GM13977 (cell line): Measurements from ENCODE around the gene AGMO.

Source experiments
- DNase-seq: peaks from one replicate; pipeline ENCODE4 v3.0.0; 2012; ENCODE audit warnings: low spot score
- CTCF ChIP-seq: IDR thresholded peaks from 2 replicates; pipeline ENCODE4 v1.5.1; 2012; ENCODE audit warnings: mild to moderate bottlenecking, control low read depth; ENCODE audit not compliant: insufficient read depth; ENCODE audit errors: extremely low read depth, missing control alignments
- in situ Hi-C: fragments of 300-500 bp; cut with MboI; formaldehyde crosslinking; loops from one replicate; pipeline ENCODE4 v1.12.0; 2022; ENCODE audit warnings: low sequenced_read_pairs, low pct_unique_long_range_greater_than_20kb, mixed read lengths, inconsistent platforms; ENCODE audit not compliant: unreplicated experiment

Gene AGMO

GRCh38 chr7:15245831-15246230 lies 316.0 kb downstream of the AGMO start:
- in situ Hi-C loops = no loop called here
- TF ChIP-seq CTCF = no peak
- DNase-seq = no peak

GRCh38 chr7:15239801-15240200 lies 322.0 kb downstream of the AGMO start:
- TF ChIP-seq CTCF = no peak
- DNase-seq = no peak
- in situ Hi-C loops = no loop called here

GRCh38 chr7:15236952-15237351 lies 324.9 kb downstream of the AGMO start:
- no peak for DNase-seq
- no peak for TF ChIP-seq CTCF
- in situ Hi-C loops = no loop called here

GRCh38 chr7:15234431-15234830 lies 327.4 kb downstream of the AGMO start:
- no peak for TF ChIP-seq CTCF
- no peak for DNase-seq
- in situ Hi-C loops = no loop called here

GRCh38 chr7:15228831-15229230 lies 333.0 kb downstream of the AGMO start:
- DNase-seq = no peak
- in situ Hi-C loops = no loop called here
- TF ChIP-seq CTCF = no peak

- no peak for TF ChIP-seq CTCF
- DNase-seq = no peak
- in situ Hi-C loops = no loop called here
These were observed 335.8 kb downstream of the AGMO start for GRCh38 chr7:15225981-15226380.

GRCh38 chr7:15219758-15220157 lies 342.1 kb downstream of the AGMO start:
- in situ Hi-C loops = no loop called here
- no peak for TF ChIP-seq CTCF
- no peak for DNase-seq
